Nucleus accumbens (tissue), 56 donors: ENCODE measurements around the gene LRRC70.

Source experiments
- DNase-seq, 56 donors: peaks; one replicate each; lab custom pipeline; 2025; lab: John Stamatoyannopoulos, UW

The LRRC70 gene

GRCh38 chr5:62572918-62573514 lies 5.6 kb upstream of the LRRC70 start:
- no peak for DNase-seq

GRCh38 chr5:62574599-62574998 lies 4.0 kb upstream of the LRRC70 start:
- DNase-seq, result no peak

- no peak for DNase-seq
Observed at GRCh38 chr5:62575066-62575465, 3.6 kb upstream of the LRRC70 start.

- DNase-seq, result no peak
Observed at GRCh38 chr5:62575489-62575888, 3.1 kb upstream of the LRRC70 start.

- no peak for DNase-seq
Observed at GRCh38 chr5:62576570-62577170, 1.9 kb upstream of the LRRC70 start.

- no peak for DNase-seq
Observed at GRCh38 chr5:62577488-62577887, 1.1 kb upstream of the LRRC70 start.

- DNase-seq, result no peak
Observed at GRCh38 chr5:62579761-62580160, 1.1 kb downstream of the LRRC70 start.

- DNase-seq, result no peak
Observed at GRCh38 chr5:62581836-62582597, 3.4 kb downstream of the LRRC70 start.

GRCh38 chr5:62584391-62584790 lies 5.8 kb downstream of the LRRC70 start:
- no peak for DNase-seq

GRCh38 chr5:62585306-62585705 lies 6.7 kb downstream of the LRRC70 start:
- DNase-seq, result no peak

- no peak for DNase-seq
Observed at GRCh38 chr5:62585751-62586150, 7.1 kb downstream of the LRRC70 start.

- no peak for DNase-seq
Observed at GRCh38 chr5:62587737-62588136, 9.1 kb downstream of the LRRC70 start.

- no peak for DNase-seq
Observed at GRCh38 chr5:62588668-62589067, 10.0 kb downstream of the LRRC70 start.

- no peak for DNase-seq
Observed at GRCh38 chr5:62589504-62589903, 10.9 kb downstream of the LRRC70 start.

GRCh38 chr5:62590387-62590786 lies 11.8 kb downstream of the LRRC70 start:
- no peak for DNase-seq

GRCh38 chr5:62592558-62592957 lies 13.9 kb downstream of the LRRC70 start:
- DNase-seq, result no peak

- DNase-seq, result no peak
Observed at GRCh38 chr5:62593331-62593730, 14.7 kb downstream of the LRRC70 start.

- no peak for DNase-seq
Observed at GRCh38 chr5:62594364-62594984, 15.9 kb downstream of the LRRC70 start.

- DNase-seq, result no peak
Observed at GRCh38 chr5:62596096-62596495, 17.5 kb downstream of the LRRC70 start.

- DNase-seq, result no peak
Observed at GRCh38 chr5:62596691-62597090, 18.1 kb downstream of the LRRC70 start.

GRCh38 chr5:62597314-62597713 lies 18.7 kb downstream of the LRRC70 start:
- DNase-seq, result no peak
